C1 segment of cervical spinal cord (tissue), 14 donors: Measurements from ENCODE around the gene HNRNPA3.

Source experiments
- DNase-seq, 14 donors: peaks; one replicate each; lab custom pipeline; 2025; lab: John Stamatoyannopoulos, UW

HNRNPA3 gene

DNA sequence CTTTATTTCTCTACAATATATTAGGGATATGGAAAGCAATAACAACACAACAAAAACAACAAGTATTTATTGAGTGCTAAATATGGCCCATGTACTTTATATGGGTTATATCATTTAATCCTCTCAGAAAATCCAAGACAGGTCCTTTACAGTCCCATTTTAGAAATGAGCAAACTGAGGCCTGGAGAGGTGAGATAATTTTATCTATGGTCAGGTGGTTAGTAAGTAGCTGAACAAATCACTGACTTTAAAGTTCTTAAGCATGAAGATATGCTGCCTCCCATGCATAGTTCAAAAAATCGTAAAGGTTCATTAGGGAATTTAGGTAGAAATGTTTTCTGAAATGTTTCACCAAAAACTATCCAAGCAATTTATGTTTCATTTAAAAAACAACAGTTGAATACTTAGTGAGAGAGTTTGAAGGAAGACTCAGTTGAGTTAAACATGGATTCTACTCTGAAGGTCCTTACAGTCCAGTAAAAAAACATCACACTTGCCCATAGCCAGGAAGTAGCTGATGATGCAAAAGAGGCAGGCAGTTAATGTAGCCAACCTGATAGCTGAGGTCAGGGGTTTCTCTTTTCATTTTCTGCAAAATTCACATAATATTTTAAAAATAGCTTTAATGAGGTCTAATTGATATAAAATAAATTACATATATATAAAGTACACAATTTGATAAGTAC lies 59.5 kb downstream of the HNRNPA3 start:
- DNase-seq: no peak

DNA sequence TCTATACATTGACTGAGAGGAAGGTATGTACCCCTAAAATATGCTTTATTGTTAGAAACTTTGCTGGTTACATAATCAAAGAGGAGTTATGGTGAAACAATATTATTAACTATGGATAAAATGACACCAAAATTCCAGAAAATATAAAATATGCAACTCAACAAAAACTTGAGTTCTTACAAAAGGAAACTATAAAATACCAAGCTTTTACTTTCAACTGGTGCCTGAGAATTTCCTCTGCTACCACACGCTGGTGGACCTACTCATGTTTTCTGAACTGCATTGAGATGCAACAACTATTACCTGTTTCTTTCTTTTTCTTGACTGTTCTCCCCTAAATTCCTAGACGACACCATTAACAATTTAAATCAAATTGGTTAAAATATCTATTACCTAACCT lies 60.2 kb downstream of the HNRNPA3 start:
- DNase-seq: no peak

DNA sequence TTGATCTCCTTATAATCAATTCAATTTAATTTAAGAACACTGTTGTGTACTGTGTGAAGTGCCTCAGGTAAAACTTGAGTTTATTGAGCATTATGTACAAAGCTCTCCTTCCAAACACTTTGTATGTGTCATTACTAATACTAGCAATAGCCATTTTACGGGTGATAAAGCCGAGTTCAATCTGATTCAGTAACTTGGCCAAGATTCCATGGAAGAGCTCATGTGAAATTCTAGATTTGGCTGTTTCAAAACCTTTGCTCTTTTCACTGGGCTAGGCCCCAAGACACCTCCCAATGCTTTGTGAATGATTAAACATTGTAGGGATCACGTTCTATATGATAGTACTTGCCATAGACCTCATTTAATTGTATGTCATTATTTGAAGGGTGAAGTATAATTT lies 60.8 kb downstream of the HNRNPA3 start:
- DNase-seq: no peak
